ENCODE data around the gene AGTR1. TPM values are rescaled to one million over a fixed set of nuclear protein-coding genes. Genes with fewer than 3 reads are reported as not detected.

AGTR1 gene
- total and polyA plus RNA-seq, 10 of the 15 experiments (the other 5 are each of a cell fraction or from before 2014, with no cell fraction given) = not detected

DNA sequence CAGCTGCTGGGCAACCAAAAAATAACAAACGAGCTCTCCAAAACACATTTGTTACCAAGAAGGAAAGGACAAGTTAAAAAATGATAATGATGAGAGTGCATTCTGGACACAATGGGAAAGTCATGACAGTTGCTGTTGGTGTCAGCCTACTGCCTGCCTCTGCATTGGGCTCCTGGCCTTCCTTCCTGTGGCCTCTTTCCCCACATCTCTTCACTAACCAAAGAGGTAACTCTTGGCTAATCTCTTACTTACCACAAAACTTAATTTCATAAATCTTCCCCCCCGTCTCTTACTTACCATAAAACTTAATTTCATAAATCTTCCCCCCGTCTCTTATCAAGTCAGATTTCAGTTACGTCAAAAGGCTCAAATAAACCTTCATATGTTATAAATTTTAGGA is 58.6 kb downstream of the AGTR1 start (continued):
- TF ChIP-seq SUZ12 (IDR thresholded peaks at IDR 0.05; ENCODE audit: unreplicated experiment) = no peak
- no peak for TF ChIP-seq TARDBP (IDR thresholded peaks at IDR 0.05; ENCODE audit: borderline replicate concordance)

DNA sequence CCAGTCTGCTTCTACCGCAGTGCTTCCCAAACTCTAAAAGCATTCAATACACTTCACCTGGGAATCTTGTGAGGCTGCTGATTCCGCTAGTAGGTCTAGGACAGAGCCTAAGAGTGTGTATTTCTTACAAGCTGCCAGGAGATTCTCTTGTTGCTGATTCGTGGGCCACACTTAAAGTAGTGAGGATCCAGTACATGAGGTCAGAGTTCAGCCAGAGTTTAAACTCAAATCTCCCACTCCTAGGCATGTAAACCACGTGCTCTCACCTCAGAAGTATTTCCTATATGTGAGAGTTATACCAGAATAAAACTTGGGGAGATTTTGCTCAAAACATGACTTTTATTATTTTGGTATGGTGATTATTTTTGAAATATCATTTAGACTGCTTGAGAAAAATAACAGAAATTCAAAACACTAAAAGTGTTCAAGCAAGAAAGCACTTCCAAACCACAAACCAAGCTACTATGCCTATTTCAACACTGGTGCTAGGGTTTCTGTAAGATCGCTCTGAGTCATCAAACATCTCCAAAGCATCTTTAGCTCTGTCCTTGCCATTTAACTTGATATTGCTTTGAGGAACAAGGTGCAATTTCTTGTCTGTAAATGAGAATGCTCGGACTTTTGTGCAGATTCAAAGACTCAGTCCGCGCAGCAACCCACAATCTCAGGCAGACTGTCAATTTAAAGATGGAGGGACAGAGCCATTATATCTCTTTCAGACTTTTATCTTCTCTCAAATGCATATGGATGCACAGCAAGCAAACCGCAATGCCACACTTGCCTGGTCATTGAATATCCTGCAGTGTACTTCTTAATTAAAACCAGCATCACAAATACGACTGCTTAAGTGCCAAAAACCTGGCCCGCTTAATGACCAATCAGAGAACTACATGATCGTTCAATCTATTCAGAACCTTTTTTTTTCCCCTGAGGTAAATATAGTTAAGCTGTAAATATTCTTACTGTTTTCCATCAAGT is 59.8 kb downstream of the AGTR1 start:
- BruUV-seq (replicated peaks) = no TSS peak
- in situ Hi-C loops (cut with MboI) = no loop called here
- ChIA-PET POLR2A (no interaction called here), RAD21 (ENCODE audit: unreplicated experiment) (no interaction called here), SMC1A (ENCODE audit: uncharacterized antibody, unreplicated experiment) (no interaction called here), CTCF (interaction anchor here (0.6 kb wide), 1 partner anchor 8 kb away, joined by 3 read pairs; no protein-coding TSS in a partner anchor)
- Histone ChIP-seq H4K20me1 (ENCODE audit: control insufficient read depth, insufficient read depth) (no peaks in the 10 kb centered on the region), H3K4me2 (ENCODE audit: control insufficient read depth, insufficient read depth) (no peak overlapping the region), H3K4me3 (no peak overlapping the region), H2AFZ (ENCODE audit: control insufficient read depth, low read depth, low read length) (no peak overlapping the region), H3K9me3 (replicated peaks; ENCODE audit: control insufficient read depth, insufficient read depth, low read length) (no peaks in the 10 kb centered on the region), H3K36me3 (ENCODE audit: control insufficient read depth in 2 of 2, insufficient read depth in 2 of 2, low read length in 1 of 2) (no peaks in the 10 kb centered on the region), H3K27ac (ENCODE audit: control insufficient read depth, insufficient read depth) (no peak overlapping the region), H3K4me1 (ENCODE audit: control insufficient read depth, insufficient read depth, low read length) (no peaks in the 10 kb centered on the region), H3K9ac (ENCODE audit: control insufficient read depth, insufficient read depth, low read length) (no peak overlapping the region), H3K79me2 (ENCODE audit: control insufficient read depth, insufficient read depth, low read length) (no peaks in the 10 kb centered on the region), H3K27me3 (replicated peaks in 1 of 2; ENCODE audit: control insufficient read depth in 2 of 2, insufficient read depth in 2 of 2, low read length in 1 of 2) (no peaks in the 10 kb centered on the region)
- no peak for FAIRE-seq
- ATAC-seq = no peak
- intact Hi-C loops (cut with micrococcal nuclease; ENCODE audit: unreplicated experiment) = no loop called here
- WGBS (ENCODE audit: insufficient coverage, insufficient replicate concordance, low lambda C conversion rate, missing lambda C conversion rate) = 34% methylated on average over 12 of the region's 12 CpGs
- no peak for DNase-seq (ENCODE audit: low read depth, low spot score)
- TF ChIP-seq CHD4 (IDR thresholded peaks at IDR 0.05) = no peak
- no peak for TF ChIP-seq GABPA (IDR thresholded peaks at IDR 0.05; ENCODE audit: low read depth)
- TF ChIP-seq PAX8 (IDR thresholded peaks at IDR 0.05) = no peak
- no peak for TF ChIP-seq NRF1 (conservative IDR thresholded peaks at IDR 0.05; ENCODE audit: low read depth, low read length)
- TF ChIP-seq TBL1XR1 (IDR thresholded peaks at IDR 0.05; ENCODE audit: low read depth, low read length) = no peak
- no peak for TF ChIP-seq CHD1 (IDR thresholded peaks at IDR 0.05; ENCODE audit: low read depth, low read length)
- no peak for TF ChIP-seq RAD51 (IDR thresholded peaks at IDR 0.05)
- TF ChIP-seq, protein P1, sequence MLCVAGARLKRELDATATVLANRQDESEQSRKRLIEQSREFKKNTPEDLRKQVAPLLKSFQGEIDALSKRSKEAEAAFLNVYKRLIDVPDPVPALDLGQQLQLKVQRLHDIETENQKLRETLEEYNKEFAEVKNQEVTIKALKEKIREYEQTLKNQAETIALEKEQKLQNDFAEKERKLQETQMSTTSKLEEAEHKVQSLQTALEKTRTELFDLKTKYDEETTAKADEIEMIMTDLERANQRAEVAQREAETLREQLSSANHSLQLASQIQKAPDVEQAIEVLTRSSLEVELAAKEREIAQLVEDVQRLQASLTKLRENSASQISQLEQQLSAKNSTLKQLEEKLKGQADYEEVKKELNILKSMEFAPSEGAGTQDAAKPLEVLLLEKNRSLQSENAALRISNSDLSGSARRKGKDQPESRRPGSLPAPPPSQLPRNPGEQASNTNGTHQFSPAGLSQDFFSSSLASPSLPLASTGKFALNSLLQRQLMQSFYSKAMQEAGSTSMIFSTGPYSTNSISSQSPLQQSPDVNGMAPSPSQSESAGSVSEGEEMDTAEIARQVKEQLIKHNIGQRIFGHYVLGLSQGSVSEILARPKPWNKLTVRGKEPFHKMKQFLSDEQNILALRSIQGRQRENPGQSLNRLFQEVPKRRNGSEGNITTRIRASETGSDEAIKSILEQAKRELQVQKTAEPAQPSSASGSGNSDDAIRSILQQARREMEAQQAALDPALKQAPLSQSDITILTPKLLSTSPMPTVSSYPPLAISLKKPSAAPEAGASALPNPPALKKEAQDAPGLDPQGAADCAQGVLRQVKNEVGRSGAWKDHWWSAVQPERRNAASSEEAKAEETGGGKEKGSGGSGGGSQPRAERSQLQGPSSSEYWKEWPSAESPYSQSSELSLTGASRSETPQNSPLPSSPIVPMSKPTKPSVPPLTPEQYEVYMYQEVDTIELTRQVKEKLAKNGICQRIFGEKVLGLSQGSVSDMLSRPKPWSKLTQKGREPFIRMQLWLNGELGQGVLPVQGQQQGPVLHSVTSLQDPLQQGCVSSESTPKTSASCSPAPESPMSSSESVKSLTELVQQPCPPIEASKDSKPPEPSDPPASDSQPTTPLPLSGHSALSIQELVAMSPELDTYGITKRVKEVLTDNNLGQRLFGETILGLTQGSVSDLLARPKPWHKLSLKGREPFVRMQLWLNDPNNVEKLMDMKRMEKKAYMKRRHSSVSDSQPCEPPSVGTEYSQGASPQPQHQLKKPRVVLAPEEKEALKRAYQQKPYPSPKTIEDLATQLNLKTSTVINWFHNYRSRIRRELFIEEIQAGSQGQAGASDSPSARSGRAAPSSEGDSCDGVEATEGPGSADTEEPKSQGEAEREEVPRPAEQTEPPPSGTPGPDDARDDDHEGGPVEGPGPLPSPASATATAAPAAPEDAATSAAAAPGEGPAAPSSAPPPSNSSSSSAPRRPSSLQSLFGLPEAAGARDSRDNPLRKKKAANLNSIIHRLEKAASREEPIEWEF (IDR thresholded peaks at IDR 0.05; ENCODE audit: insufficient replicate concordance, low read depth, low read length) = no peak
- no peak for TF ChIP-seq RBBP5 (conservative IDR thresholded peaks at IDR 0.05)
- TF ChIP-seq, protein P2, sequence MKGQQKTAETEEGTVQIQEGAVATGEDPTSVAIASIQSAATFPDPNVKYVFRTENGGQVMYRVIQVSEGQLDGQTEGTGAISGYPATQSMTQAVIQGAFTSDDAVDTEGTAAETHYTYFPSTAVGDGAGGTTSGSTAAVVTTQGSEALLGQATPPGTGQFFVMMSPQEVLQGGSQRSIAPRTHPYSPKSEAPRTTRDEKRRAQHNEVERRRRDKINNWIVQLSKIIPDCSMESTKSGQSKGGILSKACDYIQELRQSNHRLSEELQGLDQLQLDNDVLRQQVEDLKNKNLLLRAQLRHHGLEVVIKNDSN (IDR thresholded peaks at IDR 0.05; ENCODE audit: borderline replicate concordance, extremely low read length, insufficient read depth, low read depth, low read length) = no peak
- no peak for TF ChIP-seq NFXL1 (IDR thresholded peaks at IDR 0.05; ENCODE audit: borderline replicate concordance)
- no peak for TF ChIP-seq IKZF2 (IDR thresholded peaks at IDR 0.05)
- TF ChIP-seq RB1 (IDR thresholded peaks at IDR 0.05; ENCODE audit: borderline replicate concordance) = no peak
- TF ChIP-seq BCL11A (IDR thresholded peaks at IDR 0.05; ENCODE audit: low read depth, low read length) = no peak
- TF ChIP-seq SIX5 (IDR thresholded peaks at IDR 0.05; ENCODE audit: low read depth, low read length, severe bottlenecking) = no peak
